GM19455 (cell line): Measurements from ENCODE around the gene LMO4.

Source experiments
- ATAC-seq: cut with Tn5 transposase; IDR thresholded peaks from one replicate; pipeline ENCODE4 v1.9.1; 2021; ENCODE audit not compliant: unreplicated experiment

LMO4 gene

DNA sequence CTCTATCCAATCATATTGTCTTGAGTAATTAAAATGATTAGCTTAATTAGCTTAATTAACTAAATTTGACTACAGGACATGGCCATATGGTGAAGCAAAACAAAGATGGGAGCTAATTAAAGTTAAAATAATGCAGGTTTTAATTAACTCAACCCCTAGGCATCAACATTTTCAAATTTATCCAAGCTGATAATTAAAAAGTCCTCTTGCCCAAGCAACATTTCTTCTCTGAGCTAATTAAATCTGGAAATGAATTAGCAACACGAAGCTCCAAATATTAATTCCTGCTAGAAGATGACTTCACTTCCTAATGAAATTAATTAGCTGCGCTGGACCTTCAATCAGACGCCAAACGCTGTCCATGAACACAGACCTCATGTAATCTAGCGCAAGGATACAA lies 27.9 kb downstream of the LMO4 start:
- ATAC-seq: no peak

- ATAC-seq: no peak
These were observed 29.5 kb downstream of the LMO4 start for GRCh38 chr1:87358219-87358618.

GRCh38 chr1:87359586-87359985 lies 30.9 kb downstream of the LMO4 start:
- ATAC-seq: no peak

- ATAC-seq: peak; percentile 48
These were observed 33.6 kb downstream of the LMO4 start for GRCh38 chr1:87362063-87362833.

DNA sequence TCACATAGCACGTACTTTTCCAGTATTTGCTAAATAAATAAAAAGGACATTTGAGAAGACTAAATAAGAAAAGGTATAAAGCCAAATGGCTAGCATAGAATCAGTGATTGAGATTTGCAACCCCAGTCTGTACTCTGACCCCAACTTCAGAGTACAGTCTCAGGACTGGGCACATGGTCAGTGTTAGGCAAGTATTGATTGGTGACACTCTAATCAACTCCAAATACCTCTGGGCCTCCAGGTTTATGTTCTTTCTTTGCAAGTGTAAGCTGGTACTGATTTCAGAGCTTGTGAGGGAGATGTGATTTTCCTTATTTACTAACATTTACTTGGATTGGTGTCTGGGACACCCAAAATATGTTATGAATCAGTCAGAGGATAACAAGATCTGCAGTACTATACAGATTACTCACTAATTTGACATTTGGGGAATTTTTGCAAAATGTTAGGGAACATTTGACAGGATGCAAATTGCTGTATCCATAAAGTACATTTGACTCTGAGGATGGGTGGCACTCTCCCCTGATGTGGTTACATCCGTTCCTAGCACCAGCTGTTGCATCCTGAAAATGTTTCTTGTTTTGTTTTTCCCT lies 34.2 kb downstream of the LMO4 start:
- no peak for ATAC-seq

- no peak for ATAC-seq
These were observed 38.9 kb downstream of the LMO4 start for GRCh38 chr1:87367549-87367948.

DNA sequence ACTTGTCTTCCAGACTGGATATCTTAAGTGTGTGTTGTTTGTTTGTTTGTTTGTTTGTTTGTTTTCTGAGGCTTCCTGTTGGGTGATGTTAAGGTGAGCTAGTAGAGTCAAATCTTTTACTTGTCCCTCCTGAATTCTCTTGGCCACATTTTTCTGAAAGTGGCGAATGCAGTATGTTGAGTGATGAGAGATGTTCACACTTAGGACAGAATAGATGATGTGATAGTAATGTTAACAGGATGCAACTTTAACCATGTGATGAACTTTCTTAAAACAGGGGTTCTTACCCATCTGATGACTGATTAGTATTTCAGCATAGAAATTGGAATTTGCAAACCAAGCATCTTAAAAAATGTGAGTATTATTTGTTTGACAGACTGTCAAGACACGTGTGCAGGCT lies 40.2 kb downstream of the LMO4 start:
- no peak for ATAC-seq

GRCh38 chr1:87369736-87370478 lies 41.2 kb downstream of the LMO4 start:
- no peak for ATAC-seq

DNA sequence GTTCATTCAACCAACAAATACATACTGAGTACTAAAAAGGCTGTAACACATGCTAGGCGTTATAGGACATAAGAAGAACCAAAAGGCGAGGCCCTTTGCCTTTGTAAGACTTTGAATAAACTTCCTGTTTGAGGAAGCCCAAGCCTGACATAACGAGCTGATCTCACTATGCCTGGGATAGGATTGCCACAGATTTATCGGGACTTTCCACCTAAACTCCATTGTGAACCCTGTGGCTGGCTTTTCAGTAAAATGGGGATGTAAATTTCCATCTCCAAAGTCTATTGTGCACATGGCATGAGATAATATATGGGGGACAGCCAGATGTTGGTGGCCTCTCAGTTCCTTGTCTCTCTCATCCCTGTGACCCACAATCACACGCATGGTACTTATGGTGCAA lies 41.9 kb downstream of the LMO4 start:
- ATAC-seq: no peak

DNA sequence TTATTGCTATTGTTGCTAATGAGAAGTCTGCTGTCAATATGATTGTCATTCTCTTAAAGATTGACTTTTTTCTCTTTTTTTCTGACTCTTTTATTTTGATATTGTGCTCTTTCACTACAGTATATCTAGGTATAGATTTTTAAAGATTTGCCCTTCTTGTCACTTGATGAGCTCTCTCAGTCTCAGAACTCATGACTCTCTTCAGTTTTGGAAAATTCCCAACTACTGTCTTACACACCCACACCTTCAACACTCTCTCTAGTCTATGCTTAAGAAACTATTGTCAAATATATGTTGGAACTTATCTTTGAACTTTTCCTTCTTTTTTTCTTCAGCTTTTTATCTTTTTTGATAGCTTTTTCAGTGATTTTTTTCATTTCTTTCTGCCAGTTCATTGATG lies 50.6 kb downstream of the LMO4 start:
- no peak for ATAC-seq

DNA sequence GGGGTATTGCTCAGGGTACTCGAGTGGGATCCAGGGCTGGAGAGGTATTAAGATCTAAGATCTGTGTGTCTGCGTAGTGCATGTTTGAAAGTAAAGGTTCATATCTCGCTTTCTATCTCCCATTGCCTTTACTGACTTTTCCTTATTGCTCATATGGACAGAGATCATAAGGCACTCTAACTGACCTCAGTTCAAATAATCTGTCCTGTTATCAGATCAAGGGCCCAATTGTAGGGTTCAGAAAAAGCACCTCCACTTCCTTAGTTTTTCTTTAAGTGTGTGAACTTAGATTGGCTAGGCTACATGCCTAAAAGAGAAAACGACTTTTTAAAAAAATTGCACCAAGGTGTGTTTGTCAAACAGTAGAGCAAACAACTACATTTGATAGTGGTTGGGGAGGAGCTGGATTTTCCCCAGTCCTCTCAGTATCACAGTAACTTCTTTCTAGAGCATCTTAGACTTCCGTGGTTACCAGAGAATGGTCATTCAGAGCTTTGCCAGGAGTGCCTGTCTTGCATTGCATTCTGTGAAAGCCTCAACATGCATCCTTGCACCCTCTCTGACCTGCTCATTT lies 57.6 kb downstream of the LMO4 start:
- no peak for ATAC-seq

GRCh38 chr1:87388411-87388810 lies 59.7 kb downstream of the LMO4 start:
- ATAC-seq: no peak

GRCh38 chr1:87389011-87389410 lies 60.3 kb downstream of the LMO4 start:
- no peak for ATAC-seq

GRCh38 chr1:87389546-87389945 lies 60.9 kb downstream of the LMO4 start:
- no peak for ATAC-seq

DNA sequence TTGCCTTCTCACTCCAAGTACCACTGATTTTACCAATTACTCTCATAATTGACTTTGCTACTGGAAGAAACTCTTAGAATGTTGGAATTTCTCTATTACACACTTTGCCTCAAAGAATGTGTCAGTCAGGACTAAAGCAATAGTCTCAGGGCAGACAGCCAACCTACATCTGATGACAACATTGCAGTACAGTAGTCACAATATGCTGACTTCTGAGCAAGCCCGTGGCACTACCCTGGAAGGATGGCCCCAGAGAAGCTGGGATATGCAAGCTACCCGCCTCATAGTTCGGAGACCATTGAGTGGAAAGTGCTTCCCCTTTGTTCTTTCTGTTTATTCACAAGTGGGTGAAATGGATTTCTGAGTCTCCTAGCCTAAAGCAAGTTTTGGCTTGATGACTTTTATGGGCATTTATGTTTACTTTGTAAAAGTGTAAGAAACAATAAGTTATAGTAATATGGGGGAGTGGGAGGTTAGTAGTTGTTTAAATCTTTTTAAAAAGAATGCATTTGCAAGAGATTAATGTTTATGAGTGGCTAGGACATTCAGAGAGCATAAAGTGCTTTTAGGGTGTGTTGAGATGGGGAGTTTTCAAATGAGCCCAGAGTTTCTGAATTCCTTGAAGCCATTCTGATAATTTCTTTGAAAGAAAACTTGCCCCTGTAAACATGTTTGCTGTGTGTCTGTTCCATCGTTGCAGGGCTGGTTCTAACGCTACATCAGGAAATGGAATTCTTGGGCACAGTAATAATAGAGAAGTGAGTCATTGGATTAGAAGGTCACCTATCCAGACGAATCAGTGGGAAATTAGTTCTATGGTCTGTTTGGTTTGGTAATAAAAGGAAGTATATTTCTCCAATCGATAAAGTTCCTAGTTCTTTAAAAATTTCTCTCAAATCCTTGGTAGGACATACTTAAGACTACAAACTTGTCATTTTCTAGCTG lies 63.8 kb downstream of the LMO4 start:
- ATAC-seq: no peak

DNA sequence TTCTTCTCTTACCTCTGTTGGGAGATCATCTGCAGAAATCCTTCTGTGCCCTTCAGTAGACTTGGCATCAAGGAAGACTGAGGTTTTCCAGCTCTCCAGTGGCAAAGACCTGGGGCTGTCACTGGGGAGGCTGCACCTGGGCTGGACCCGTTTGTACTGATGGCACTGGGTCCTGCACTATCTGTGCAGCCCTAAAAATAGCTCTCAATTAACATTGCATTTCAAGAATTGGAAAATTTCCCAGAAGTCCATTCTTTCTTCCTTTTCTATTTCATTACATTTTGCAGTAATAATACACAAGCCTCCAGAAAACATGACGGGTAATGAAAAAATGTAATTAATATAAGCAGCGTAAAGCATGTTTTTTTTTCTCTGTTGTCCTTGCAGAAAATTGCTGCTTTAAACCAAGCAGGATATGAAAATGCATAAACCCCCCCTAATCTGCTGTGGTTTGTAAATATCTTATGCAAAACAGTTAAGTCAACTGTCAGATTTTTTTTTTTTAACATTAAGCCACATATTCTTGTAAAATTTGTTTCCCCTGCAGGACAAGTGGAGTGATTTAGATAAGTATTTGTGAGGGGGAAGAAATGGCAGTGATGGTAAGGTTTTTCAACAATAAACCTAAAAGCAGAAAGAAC lies 64.9 kb downstream of the LMO4 start:
- no peak for ATAC-seq

DNA sequence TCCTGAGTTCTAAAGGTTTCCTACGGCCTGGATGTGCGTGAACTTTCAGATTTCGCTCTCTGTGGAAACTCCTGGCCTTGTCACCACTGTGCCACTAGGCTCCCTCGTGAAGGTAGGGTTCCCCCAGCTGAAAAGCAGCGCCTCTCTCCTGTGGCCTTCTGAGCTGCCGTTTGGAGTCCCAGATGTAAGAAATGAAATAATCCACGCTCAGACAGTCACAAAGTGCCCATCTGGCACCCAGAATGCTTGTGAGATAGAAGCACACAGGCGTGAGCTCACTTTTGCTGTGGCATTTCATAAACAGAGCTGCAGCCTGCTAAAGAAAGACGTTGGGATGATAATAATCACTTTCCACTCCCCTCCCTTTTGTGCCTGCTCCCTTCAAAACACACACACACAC lies 65.8 kb downstream of the LMO4 start:
- no peak for ATAC-seq

DNA sequence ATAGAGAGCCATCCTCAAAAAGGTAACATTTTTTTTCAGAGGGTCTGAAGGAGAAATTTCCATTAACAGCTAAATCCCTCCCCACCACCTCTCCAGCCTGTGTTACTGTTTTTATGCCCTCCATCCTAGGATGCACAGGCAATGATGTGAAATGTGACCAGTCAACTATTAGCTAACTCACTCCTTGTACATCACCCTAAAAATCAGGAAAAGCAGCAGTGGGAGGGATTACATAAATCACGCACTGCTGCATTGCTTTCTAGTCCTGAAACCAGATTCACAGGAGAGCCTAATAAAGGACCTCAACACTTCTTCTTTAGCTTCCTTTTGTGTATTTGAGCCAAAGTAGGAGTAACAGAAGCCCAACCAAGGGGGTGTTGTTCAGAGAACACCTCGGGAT lies 66.3 kb downstream of the LMO4 start:
- no peak for ATAC-seq
